Activated CD4-positive, CD25-positive, alpha-beta regulatory T cell treated with anti-CD3 and anti-CD28 coated beads, Interleukin-2, amount 50 U/mL, for 72 hours (primary cell): ENCODE measurements around the gene CHGA.

ENCODE experiments used
- DNase-seq: peaks from one replicate; pipeline ENCODE4 v3.0.0; 2021

Gene CHGA

GRCh38 chr14:92945959-92946846, 23.3 kb downstream of the CHGA start:
- DNase-seq, result no peak

GRCh38 chr14:92946847-92947545, 24.0 kb downstream of the CHGA start:
- no peak for DNase-seq

- no peak for DNase-seq
These were observed 25.7 kb downstream of the CHGA start for GRCh38 chr14:92948647-92949046.

- DNase-seq, result no peak
These were observed 26.7 kb downstream of the CHGA start for GRCh38 chr14:92949496-92950192.

- DNase-seq, result no peak
These were observed 27.2 kb downstream of the CHGA start for GRCh38 chr14:92950193-92950540.

- no peak for DNase-seq
These were observed 27.8 kb downstream of the CHGA start for GRCh38 chr14:92950773-92951172.

GRCh38 chr14:92951261-92951660, 28.3 kb downstream of the CHGA start:
- DNase-seq, result no peak

GRCh38 chr14:92951912-92952471, 29.0 kb downstream of the CHGA start:
- DNase-seq, result peak; percentile 87

- DNase-seq, result no peak
These were observed 29.7 kb downstream of the CHGA start for GRCh38 chr14:92952481-92953298.

GRCh38 chr14:92953526-92953925, 30.6 kb downstream of the CHGA start:
- DNase-seq, result no peak

- no peak for DNase-seq
These were observed 32.0 kb downstream of the CHGA start for GRCh38 chr14:92954933-92955332.

GRCh38 chr14:92955381-92955780, 32.4 kb downstream of the CHGA start:
- DNase-seq, result no peak

GRCh38 chr14:92956961-92957360, 34.0 kb downstream of the CHGA start:
- no peak for DNase-seq

GRCh38 chr14:92958373-92959188, 35.6 kb downstream of the CHGA start:
- DNase-seq, result no peak

GRCh38 chr14:92959189-92959531, 36.2 kb downstream of the CHGA start:
- DNase-seq, result no peak

GRCh38 chr14:92959761-92960680, 37.1 kb downstream of the CHGA start:
- DNase-seq, result no peak

GRCh38 chr14:92960706-92961566, 38.0 kb downstream of the CHGA start:
- DNase-seq, result no peak

- no peak for DNase-seq
These were observed 38.6 kb downstream of the CHGA start for GRCh38 chr14:92961567-92961855.

- no peak for DNase-seq
These were observed 39.3 kb downstream of the CHGA start for GRCh38 chr14:92962031-92962830.
